ENCODE measurements around the gene PPP2R5E. TPM values are rescaled to one million over a fixed set of nuclear protein-coding genes. Genes with fewer than 3 reads are reported as not detected.
"Not testable (repeated sequence)": the region's sequence is repeated elsewhere in the genome, so short reads cannot be mapped to it uniquely, and the experiment has no call there.

PPP2R5E gene
- total RNA-seq: 36.9 TPM
- long read RNA-seq, full-length matches to known transcripts: 82 of 117 reads
- long read RNA-seq, partial matches to known transcripts: 14 of 117 reads
- long read RNA-seq, other reads (novel, unspliced or antisense): 21 of 117 reads

- intact Hi-C loops (cut with micrococcal nuclease): loop anchor here (5.0 kb wide), 1 partner anchor 151 kb away; no protein-coding TSS in a partner anchor
- ATAC-seq (peak; percentile 99), DNase-seq (peak; percentile 97)
Measured at GRCh38 chr14:63543000-63543825, at the start of gene PPP2R5E. Gene PPP2R5E (minus strand): TSS chr14:63543377. CDS start chr14:63539685, 3,692 bp downstream.

GRCh38 chr14:63583046-63583445 lies 39.9 kb upstream of the PPP2R5E start:
- intact Hi-C loops (cut with micrococcal nuclease); ATAC-seq; DNase-seq: not testable (repeated sequence)

- intact Hi-C loops (cut with micrococcal nuclease): no loop called here
- ATAC-seq (no peak), DNase-seq (no peak)
Measured at GRCh38 chr14:63581491-63581890, 38.3 kb upstream of the PPP2R5E start.

GRCh38 chr14:63578300-63578699 lies 35.1 kb upstream of the PPP2R5E start:
- ATAC-seq (no peak), DNase-seq (no peak)
- intact Hi-C loops (cut with micrococcal nuclease): no loop called here

- ATAC-seq (no peak), DNase-seq (no peak)
- intact Hi-C loops (cut with micrococcal nuclease): no loop called here
Measured at GRCh38 chr14:63573581-63573980, 30.4 kb upstream of the PPP2R5E start.

- DNase-seq (no peak), ATAC-seq (no peak)
- intact Hi-C loops (cut with micrococcal nuclease): no loop called here
Measured at GRCh38 chr14:63565448-63565847, 22.3 kb upstream of the PPP2R5E start.

- ATAC-seq (peak; percentile 64), DNase-seq (no peak)
- intact Hi-C loops (cut with micrococcal nuclease): no loop called here
Measured at GRCh38 chr14:63564318-63564717, 21.1 kb upstream of the PPP2R5E start.

GRCh38 chr14:63563370-63564026 lies 20.3 kb upstream of the PPP2R5E start:
- no peak for ATAC-seq
- intact Hi-C loops (cut with micrococcal nuclease): no loop called here

GRCh38 chr14:63562405-63562804 lies 19.2 kb upstream of the PPP2R5E start:
- intact Hi-C loops (cut with micrococcal nuclease): no loop called here
- ATAC-seq (no peak), DNase-seq (no peak)

More at GRCh38 chr14:63563370-63564026, 20.3 kb upstream of the PPP2R5E start:
- DNase-seq: no peak

- ATAC-seq (no peak), DNase-seq (no peak)
- intact Hi-C loops (cut with micrococcal nuclease): no loop called here
Measured at GRCh38 chr14:63555572-63555971, 12.4 kb upstream of the PPP2R5E start.

GRCh38 chr14:63551332-63551731 lies 8.2 kb upstream of the PPP2R5E start:
- intact Hi-C loops (cut with micrococcal nuclease): no loop called here

GRCh38 chr14:63547798-63548335 lies 4.7 kb upstream of the PPP2R5E start:
- DNase-seq (no peak), ATAC-seq (no peak)
- intact Hi-C loops (cut with micrococcal nuclease): no loop called here

More at GRCh38 chr14:63551332-63551731, 8.2 kb upstream of the PPP2R5E start:
- ATAC-seq (no peak), DNase-seq (no peak)

GRCh38 chr14:63545431-63545830 lies 2.3 kb upstream of the PPP2R5E start:
- no peak for DNase-seq
- intact Hi-C loops (cut with micrococcal nuclease): no loop called here
- no peak for ATAC-seq

GRCh38 chr14:63544591-63545299 lies 1.6 kb upstream of the PPP2R5E start:
- intact Hi-C loops (cut with micrococcal nuclease): loop anchor here (5.0 kb wide), 1 partner anchor 152 kb away; no protein-coding TSS in a partner anchor
- DNase-seq: no peak

GRCh38 chr14:63543826-63544406 lies 739 bp upstream of the PPP2R5E start:
- intact Hi-C loops (cut with micrococcal nuclease): loop anchor here (5.0 kb wide), 1 partner anchor 152 kb away; no protein-coding TSS in a partner anchor
- ATAC-seq: peak; percentile 18
- DNase-seq: no peak

More at GRCh38 chr14:63544591-63545299, 1.6 kb upstream of the PPP2R5E start:
- ATAC-seq: no peak

GRCh38 chr14:63542231-63542999 lies 762 bp downstream of the PPP2R5E start:
- ATAC-seq (peak; percentile 49), DNase-seq (no peak)
- intact Hi-C loops (cut with micrococcal nuclease): loop anchor here (5.0 kb wide), 1 partner anchor 150 kb away; no protein-coding TSS in a partner anchor

- intact Hi-C loops (cut with micrococcal nuclease): no loop called here
- no peak for DNase-seq
- no peak for ATAC-seq
Measured at GRCh38 chr14:63535918-63536317, 7.3 kb downstream of the PPP2R5E start.

GRCh38 chr14:63533474-63533873 lies 9.7 kb downstream of the PPP2R5E start:
- DNase-seq (no peak), ATAC-seq (no peak)
- intact Hi-C loops (cut with micrococcal nuclease): no loop called here

Data from left ventricle myocardium superior (tissue), 1 donor.